ENCODE results near the gene KCNRG.
"Not testable (repeated sequence)": the region's sequence is repeated elsewhere in the genome, so short reads cannot be mapped to it uniquely, and the experiment has no call there.

The KCNRG gene

DNA sequence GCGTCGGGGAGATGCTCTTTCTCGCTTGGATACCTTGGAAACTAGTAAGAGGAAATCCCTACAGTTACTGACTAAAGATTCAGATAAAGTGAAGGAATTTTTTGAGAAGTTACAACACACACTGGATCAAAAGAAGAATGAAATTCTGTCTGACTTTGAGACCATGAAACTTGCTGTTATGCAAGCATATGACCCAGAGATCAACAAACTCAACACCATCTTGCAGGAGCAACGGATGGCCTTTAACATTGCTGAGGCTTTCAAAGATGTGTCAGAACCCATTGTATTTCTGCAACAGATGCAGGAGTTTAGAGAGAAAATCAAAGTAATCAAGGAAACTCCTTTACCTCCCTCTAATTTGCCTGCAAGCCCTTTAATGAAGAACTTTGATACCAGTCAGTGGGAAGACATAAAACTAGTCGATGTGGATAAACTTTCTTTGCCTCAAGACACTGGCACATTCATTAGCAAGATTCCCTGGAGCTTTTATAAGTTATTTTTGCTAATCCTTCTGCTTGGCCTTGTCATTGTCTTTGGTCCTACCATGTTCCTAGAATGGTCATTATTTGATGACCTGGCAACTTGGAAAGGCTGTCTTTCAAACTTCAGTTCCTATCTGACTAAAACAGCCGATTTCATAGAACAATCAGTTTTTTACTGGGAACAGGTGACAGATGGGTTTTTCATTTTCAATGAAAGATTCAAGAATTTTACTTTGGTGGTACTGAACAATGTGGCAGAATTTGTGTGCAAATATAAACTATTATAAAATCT, 2.7 kb upstream of the KCNRG start:
- DNase-seq = no peak

GRCh38 chr13:50014386-50014785, 858 bp upstream of the KCNRG start:
- DNase-seq = no peak

DNA sequence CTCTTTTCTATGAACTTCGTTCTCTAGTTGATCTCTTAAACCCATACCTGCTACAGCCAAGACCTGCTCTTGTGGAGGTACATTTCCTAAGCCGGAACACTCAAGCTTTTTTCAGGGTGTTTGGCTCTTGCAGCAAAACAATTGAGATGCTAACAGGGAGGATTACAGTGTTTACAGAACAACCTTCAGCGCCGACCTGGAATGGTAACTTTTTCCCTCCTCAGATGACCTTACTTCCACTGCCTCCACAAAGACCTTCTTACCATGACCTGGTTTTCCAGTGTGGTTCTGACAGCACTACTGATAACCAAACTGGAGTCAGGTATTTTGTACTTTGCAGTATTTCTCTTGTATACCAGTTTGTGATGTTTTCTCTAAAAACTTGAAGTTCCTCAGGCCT, 506 bp downstream of the KCNRG start:
- DNase-seq = no peak

- DNase-seq = no peak
Observed at GRCh38 chr13:50016444-50016843, 1.2 kb downstream of the KCNRG start.

DNA sequence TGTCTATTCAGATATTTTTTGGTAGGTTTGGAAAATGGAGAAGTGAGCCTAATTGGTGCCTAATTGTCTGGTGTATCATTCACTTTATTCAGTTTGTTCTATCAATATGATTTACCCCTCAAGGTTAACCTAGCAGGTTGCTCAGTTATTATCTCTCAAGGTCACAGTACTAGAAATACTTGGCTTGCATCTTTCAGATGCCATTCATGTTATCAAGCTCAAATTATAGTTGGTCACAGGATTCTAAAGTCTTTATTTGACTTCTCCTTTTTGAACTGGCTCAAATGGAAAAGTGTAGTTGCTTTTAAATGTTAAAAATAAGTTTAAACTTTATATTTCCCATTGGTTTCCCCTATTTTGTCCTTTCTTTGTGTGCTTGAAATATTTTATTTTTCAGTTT, 2.6 kb downstream of the KCNRG start:
- no peak for DNase-seq

- DNase-seq = no peak
Observed at GRCh38 chr13:50025436-50025835, 10.2 kb downstream of the KCNRG start.

- no peak for DNase-seq
Observed at GRCh38 chr13:50026788-50027473, 11.7 kb downstream of the KCNRG start.

DNA sequence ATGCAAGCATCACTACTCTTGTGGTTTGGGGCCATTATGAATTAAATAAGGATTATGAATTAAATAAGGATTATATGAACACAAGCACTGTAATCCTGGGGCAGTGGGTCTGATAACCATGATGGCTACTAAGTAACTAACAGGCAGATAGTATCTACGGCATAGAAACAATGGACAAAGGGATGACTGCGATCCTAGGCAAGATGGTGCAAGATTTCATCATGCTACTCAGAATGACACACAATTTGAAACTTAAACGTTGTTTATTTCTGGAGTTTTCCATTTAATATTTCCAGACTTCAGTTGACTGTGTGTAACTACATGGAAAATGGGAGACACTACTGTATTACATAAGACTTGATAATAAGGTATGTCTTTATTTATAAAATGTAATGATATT, 15.1 kb downstream of the KCNRG start:
- no peak for DNase-seq

DNA sequence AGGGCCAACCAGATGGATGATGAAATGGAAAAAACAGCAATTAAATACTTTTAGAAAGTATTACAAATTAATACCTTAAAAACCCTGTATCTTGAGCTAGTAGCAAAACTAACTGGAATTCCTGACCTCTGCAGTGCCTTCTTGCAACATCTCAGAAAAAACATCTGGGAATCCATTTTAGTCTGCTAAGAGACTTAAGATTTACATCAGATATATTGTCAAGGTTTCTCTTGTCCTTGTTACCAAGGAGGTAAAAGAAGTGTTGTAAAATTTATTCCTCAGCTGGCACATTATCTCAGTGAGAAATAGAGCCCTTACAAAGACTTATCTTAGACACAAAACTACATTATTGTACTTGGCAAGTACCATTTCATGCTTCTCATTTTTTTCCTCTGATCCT, 18.5 kb downstream of the KCNRG start:
- no peak for DNase-seq

DNA sequence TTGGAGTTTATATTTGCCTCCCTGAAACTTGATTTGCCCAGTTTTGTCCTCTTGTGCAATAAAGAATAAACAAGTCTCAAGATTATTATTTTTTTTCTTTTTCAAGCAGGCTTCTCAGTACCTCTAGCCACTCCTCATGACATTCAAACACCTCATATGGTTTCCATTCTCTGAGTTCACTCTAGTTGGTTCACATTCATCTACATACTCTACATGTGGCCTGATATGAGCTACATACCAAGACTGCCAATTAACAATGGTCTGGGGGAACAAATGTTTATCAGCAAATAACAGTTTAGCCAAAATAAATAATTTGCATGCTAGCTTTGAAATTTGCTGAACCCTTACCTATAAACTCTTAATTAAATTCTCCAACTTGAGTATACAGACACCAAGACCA, 22.5 kb downstream of the KCNRG start:
- DNase-seq = no peak

DNA sequence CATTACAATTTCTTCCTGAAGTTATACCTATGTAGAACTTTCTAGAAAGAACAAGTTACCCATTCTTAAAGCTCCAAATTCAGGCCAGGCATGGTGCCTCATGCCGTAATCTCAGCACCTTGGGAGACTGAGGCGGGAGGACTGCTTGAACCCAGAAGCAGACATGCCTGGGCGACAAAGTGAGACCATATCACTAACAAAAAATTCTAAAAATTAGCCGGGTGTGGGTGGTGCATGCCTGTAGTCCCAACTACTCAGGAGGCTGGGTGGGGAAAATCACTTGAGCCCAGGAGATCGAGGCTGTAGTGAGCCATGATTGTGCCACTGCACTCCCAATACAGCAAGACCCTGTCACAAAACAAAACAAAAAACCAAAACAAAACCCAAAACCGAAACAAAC, 23.0 kb downstream of the KCNRG start:
- no peak for DNase-seq

DNA sequence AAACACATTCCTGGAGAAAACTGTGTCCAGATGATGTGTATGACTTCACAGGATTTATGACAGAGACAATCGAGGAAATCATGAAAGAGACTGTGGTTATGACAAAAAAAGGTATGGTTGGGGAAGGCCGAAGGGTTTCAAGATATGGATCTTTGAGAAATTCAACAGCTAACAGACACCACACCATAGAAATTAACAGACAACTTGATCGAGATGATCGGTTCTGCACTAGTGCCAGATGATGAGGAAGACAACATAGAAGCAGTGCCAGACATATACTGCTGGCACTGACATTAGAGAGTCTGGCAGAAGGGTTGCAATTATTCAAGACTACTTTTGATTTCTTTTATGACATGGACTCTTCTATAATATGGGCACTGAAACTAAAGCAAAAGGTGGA, 37.2 kb downstream of the KCNRG start:
- DNase-seq = no peak

DNA sequence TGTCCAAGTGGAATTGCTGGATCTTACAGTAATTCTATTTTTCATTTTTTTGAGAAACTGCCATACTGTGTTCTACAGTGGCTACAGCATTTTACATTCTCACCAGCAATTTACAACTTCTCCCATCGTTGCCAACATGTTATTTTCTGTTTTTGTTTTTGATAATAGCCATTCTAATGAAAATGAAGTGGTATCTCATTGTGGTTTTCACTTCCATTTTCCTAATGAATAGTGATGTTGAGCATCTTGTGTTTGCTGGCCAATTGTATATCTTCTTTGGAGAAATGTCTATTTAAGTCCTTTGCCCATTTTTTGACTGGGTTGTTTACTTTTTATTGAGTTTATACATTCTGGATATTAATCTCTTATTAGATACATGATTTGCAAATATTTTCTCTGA, 38.6 kb downstream of the KCNRG start:
- DNase-seq = no peak

DNA sequence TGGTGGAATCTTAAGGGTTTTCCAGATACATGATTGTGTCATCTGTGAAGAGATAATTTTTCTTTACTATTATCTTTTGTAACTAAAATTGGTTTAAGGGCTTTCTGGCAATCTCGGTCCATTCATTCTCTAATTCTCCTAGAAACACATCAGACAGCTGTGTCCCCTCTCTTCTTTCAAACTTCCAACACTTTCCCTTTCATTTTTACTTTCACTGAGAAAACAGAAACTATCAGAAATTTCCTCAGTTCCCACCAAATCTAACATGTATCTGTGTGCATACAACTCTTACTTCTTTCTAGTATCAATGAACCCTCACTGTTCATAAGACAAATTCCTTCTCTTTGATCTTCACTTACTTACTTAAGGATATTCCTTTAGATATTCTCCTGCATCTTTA, 40.2 kb downstream of the KCNRG start:
- no peak for DNase-seq

DNA sequence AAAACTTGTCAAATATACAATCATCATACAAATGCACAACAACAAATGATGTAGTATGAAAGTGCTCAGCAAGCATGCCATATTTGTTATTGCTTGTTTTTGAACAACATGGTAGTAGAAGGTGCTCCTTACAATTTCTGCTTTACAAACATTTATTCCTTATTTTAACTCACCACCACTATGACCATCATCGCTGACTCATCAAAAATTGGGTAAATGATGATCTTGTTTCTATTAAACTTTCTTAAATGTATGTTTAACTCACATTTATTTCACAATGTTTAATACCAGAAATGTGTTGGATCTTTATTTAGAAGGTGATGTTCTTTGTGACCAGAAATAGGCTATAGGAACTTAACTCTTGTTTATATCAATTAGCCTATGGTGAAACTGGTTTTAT, 45.5 kb downstream of the KCNRG start:
- DNase-seq = no peak

- DNase-seq = not testable (repeated sequence)
Observed at GRCh38 chr13:50062336-50062735, 47.1 kb downstream of the KCNRG start.

- no peak for DNase-seq
Observed at GRCh38 chr13:50065712-50066111, 50.5 kb downstream of the KCNRG start.

DNA sequence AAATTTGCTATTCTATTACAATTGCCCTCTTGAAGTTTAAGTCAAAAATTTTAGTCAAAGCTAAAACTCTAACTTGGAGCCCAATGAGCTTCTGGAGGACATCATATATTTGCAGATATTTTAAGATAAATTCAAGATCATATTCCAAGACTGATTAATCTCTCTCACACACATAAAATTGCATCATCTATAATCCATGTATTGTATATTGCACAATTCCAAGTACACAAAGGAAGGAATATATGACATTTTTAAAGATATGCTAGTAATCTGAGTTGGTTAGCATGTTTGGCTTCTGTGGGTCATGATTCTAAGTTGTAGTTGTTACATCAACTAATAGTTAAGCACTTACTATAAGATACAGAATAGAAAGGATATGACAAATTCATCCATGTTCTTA, 53.3 kb downstream of the KCNRG start:
- no peak for DNase-seq

GRCh38 chr13:50069261-50069660, 54.0 kb downstream of the KCNRG start:
- no peak for DNase-seq

GRCh38 chr13:50070186-50070585, 54.9 kb downstream of the KCNRG start:
- DNase-seq = no peak

All from stimulated activated CD4-positive, alpha-beta T cell treated with anti-CD3 and anti-CD28 coated beads, Interleukin-4, amount 100 ng/mL, for 4 hours (primary cell).